K562 (cell line): ENCODE measurements around the gene SPATA20. TPM values are rescaled to one million over a fixed set of nuclear protein-coding genes. Genes with fewer than 3 reads are reported as not detected.
A peak's percentile ranks its signal among the peaks of the same experiment; 100 is the strongest.

Experiments
- BRD4 ChIP-seq: fragments of 200-600 bp; sonication (generic); IDR thresholded peaks from 2 replicates; pipeline ENCODE4 v1.6.1; 2017; ENCODE audit warnings: inconsistent platforms
- CLOCK ChIP-seq: fragments of 250-450 bp; sonication (Bioruptor Pico); IDR thresholded peaks from 2 replicates; pipeline ENCODE4 v1.4.0; 2020; ENCODE audit warnings: mild to moderate bottlenecking, moderate library complexity, borderline replicate concordance
- FOS ChIP-seq: IDR thresholded peaks from 3 replicates; pipeline ENCODE4 v1.6.1; 2011; ENCODE audit not compliant: insufficient read length; ENCODE audit errors: extremely low read depth
- FOXP4 ChIP-seq: sonication (generic); formaldehyde crosslinking; IDR thresholded peaks from 2 replicates; pipeline ENCODE4 v1.8.0; 2022; ENCODE audit warnings: mild to moderate bottlenecking, missing genetic modification reagents, borderline replicate concordance
- HNRNPH1 ChIP-seq: fragments of 200-400 bp; formaldehyde crosslinking; optimal IDR thresholded peaks from 2 replicates; pipeline ENCODE3; 2017; ENCODE audit warnings: low read depth, mild to moderate bottlenecking, low read length, moderate library complexity
- KLF16 ChIP-seq: IDR thresholded peaks from 2 replicates; pipeline ENCODE4 v1.6.1; 2016; ENCODE audit warnings: antibody characterized with exemption
- SMAD3 ChIP-seq: fragments of 450-650 bp; formaldehyde crosslinking; conservative IDR thresholded peaks from 2 replicates; pipeline ENCODE4 v1.4.0; 2020; ENCODE audit warnings: mild to moderate bottlenecking
- SREBF2 ChIP-seq: sonication (generic); formaldehyde crosslinking; IDR thresholded peaks from 2 replicates; pipeline ENCODE4 v1.4.0; 2020; ENCODE audit warnings: mild to moderate bottlenecking, missing genetic modification reagents
- SUPT5H ChIP-seq: fragments of 450-650 bp; IDR thresholded peaks from 2 replicates; pipeline ENCODE4 v1.6.1; 2016
- THAP12 ChIP-seq: fragments of 250-450 bp; sonication (Bioruptor Pico); IDR thresholded peaks from 2 replicates; pipeline ENCODE4 v1.9.0; 2021; ENCODE audit warnings: mild to moderate bottlenecking, inconsistent platforms
- ZBTB11 ChIP-seq, 3 experiments: fragments of 200-800 bp in 1 of 3; fragments of 250-450 bp in 1 of 3; fragments of 450-650 bp in 1 of 3; sonication (Bioruptor Pico) in 1 of 3; sonication (Bioruptor generic) in 1 of 3; formaldehyde crosslinking in 1 of 3; IDR thresholded peaks; 2 replicates each; pipeline versions ENCODE4 v1.6.1 to v1.8.0; 2016 to 2022; ENCODE audit warnings: mild to moderate bottlenecking in 2 of 3, missing genetic modification characterization in 2 of 3, missing compliant biosample characterization in 1 of 3, moderate library complexity in 1 of 3
- ZBTB26 ChIP-seq: fragments of 450-650 bp; formaldehyde crosslinking; IDR thresholded peaks from 2 replicates; pipeline ENCODE4 v1.4.0; 2022; ENCODE audit warnings: missing genetic modification characterization
- polyA plus RNA-seq, 8 experiments: library from polyadenylated mRNA; depleted of rRNA in 4 of 8; stranded (reverse) in 5 of 8; unstranded in 3 of 8; fragments of >200 nt; fragmentation: Nextera tagmentation in 2 of 8; fragmentation: Illumina TruSeq in 1 of 8; extraction: Ambion mirVana in 2 of 8; extraction: Trizol in 1 of 8; gene quantifications; 2 replicates each; pipeline versions ENCODE4 v1.2.1 to v1.2.3, GENCODE V29; 2011 to 2014; ENCODE audit warnings: inconsistent platforms in 1 of 8, missing spikeins in 1 of 8
- total RNA-seq, 7 experiments: library from RNA; depleted of rRNA in 6 of 7; stranded (reverse); fragments of >200 nt in 6 of 7; fragmentation: Illumina TruSeq in 2 of 7; extraction: Trizol in 2 of 7; gene quantifications; 2 replicates each; pipeline versions ENCODE4 v1.2.1 to v1.2.3, GENCODE V29; 2011 to 2021; ENCODE audit warnings: low replicate concordance in 1 of 7

SPATA20 gene
- total and polyA plus RNA-seq, 9 of the 15 experiments (the other 6 are each of a cell fraction or from before 2014, with no cell fraction given) = 0.08 to 4.0 (median 1.5) TPM

GRCh38 chr17:50547035-50547735 is at the start of gene SPATA20 (continued):
- TF ChIP-seq ZBTB11 (CRISPR knock-in tag; IDR thresholded peaks at IDR 0.05) = no peak
- TF ChIP-seq KLF16 = peak; percentile 21; the same call in 1 of the 2 replicates
- TF ChIP-seq SMAD3 (CRISPR knock-in tag) = no peak
- TF ChIP-seq THAP12 = 0 out of 2 replicates have a peak, but pooled peaks have one; percentile 33
- no peak for TF ChIP-seq SREBF2 (CRISPR knock-in tag)
- TF ChIP-seq BRD4 = no peak
- no peak for TF ChIP-seq SUPT5H
- TF ChIP-seq HNRNPH1 = no peak
- no peak; the same call in 1 of the 2 replicates for TF ChIP-seq FOXP4
- no peak for TF ChIP-seq ZBTB26 (CRISPR knock-in tag)
- no peak for TF ChIP-seq FOS
- TF ChIP-seq CLOCK (CRISPR knock-in tag) = no peak
